Astrocyte (in vitro differentiated cells and primary cell): Measurements from ENCODE around the gene HGFAC. TPM values are rescaled to one million over a fixed set of nuclear protein-coding genes. Genes with fewer than 3 reads are reported as not detected.

Experiments used
- DNase-seq: peaks from one replicate; pipeline ENCODE4 v3.0.0-alpha.2; 2010; ENCODE audit warnings: low read depth
- FAIRE-seq: peaks from 2 replicates; lab custom pipeline; 2011; peaks lifted over from hg19 to GRCh38; lab: Jason Lieb, UNC
- H2AFZ ChIP-seq: 2 replicates; pipeline ENCODE4 v1.6.0; 2012; ENCODE audit warnings: low read depth, low read length, inconsistent platforms
- H3K27ac ChIP-seq: 2 replicates; pipeline ENCODE4 v1.5.1; 2011; ENCODE audit warnings: low read depth, low read length, inconsistent platforms
- H3K27me3 ChIP-seq: 2 replicates; pipeline ENCODE4 v1.6.0; 2011; ENCODE audit warnings: low read length, inconsistent platforms; ENCODE audit not compliant: insufficient read depth
- H3K36me3 ChIP-seq: 2 replicates; pipeline ENCODE4 v1.5.1; 2011; ENCODE audit warnings: low read length, inconsistent platforms; ENCODE audit not compliant: insufficient read depth
- H3K4me1 ChIP-seq: 2 replicates; pipeline ENCODE4 v1.5.1; 2011; ENCODE audit warnings: low read length, inconsistent platforms; ENCODE audit not compliant: insufficient read depth
- H3K4me2 ChIP-seq: 2 replicates; pipeline ENCODE4 v1.6.0; 2012; ENCODE audit warnings: low read length, inconsistent platforms
- H3K4me3 ChIP-seq: 2 replicates; pipeline ENCODE4 v1.5.1; 2011; ENCODE audit warnings: low read depth, mild to moderate bottlenecking, low read length, inconsistent platforms; ENCODE audit not compliant: insufficient read depth
- H3K79me2 ChIP-seq: 2 replicates; pipeline ENCODE4 v1.6.0; 2012; ENCODE audit warnings: mild to moderate bottlenecking, low read length, inconsistent platforms; ENCODE audit not compliant: insufficient read depth
- H3K9ac ChIP-seq: 2 replicates; pipeline ENCODE4 v1.6.0; 2012; ENCODE audit warnings: mild to moderate bottlenecking, low read length, inconsistent platforms
- H3K9me3 ChIP-seq: 2 replicates; pipeline ENCODE4 v1.5.1; 2012; ENCODE audit warnings: low read depth, mild to moderate bottlenecking, low read length, inconsistent platforms; ENCODE audit not compliant: insufficient read depth
- H4K20me1 ChIP-seq: 2 replicates; pipeline ENCODE4 v1.6.0; 2012; ENCODE audit warnings: low read length, inconsistent platforms; ENCODE audit not compliant: insufficient read depth
- H3K27ac Mint-ChIP-seq: one replicate; pipeline ENCODE4 v1.8.0; 2021; ENCODE audit warnings: mild to moderate bottlenecking, mixed read lengths; ENCODE audit not compliant: unreplicated experiment
- H3K27me3 Mint-ChIP-seq: one replicate; pipeline ENCODE4 v1.8.0; 2021; ENCODE audit warnings: low read depth, mixed read lengths; ENCODE audit not compliant: unreplicated experiment
- H3K36me3 Mint-ChIP-seq: one replicate; pipeline ENCODE4 v1.8.0; 2021; ENCODE audit warnings: low read depth, mixed read lengths; ENCODE audit not compliant: unreplicated experiment
- H3K4me1 Mint-ChIP-seq: one replicate; pipeline ENCODE4 v1.8.0; 2021; ENCODE audit warnings: low read depth, mixed read lengths; ENCODE audit not compliant: unreplicated experiment
- H3K4me3 Mint-ChIP-seq: one replicate; pipeline ENCODE4 v1.8.0; 2021; ENCODE audit warnings: mild to moderate bottlenecking, moderate library complexity, mixed read lengths; ENCODE audit not compliant: unreplicated experiment
- H3K9me3 Mint-ChIP-seq: one replicate; pipeline ENCODE4 v1.8.0; 2021; ENCODE audit warnings: mild to moderate bottlenecking, mixed read lengths; ENCODE audit not compliant: unreplicated experiment
- CTCF ChIP-seq: IDR thresholded peaks from 2 replicates; pipeline ENCODE4 v1.5.1; 2011; ENCODE audit warnings: low read depth, mild to moderate bottlenecking, inconsistent platforms, low read length, moderate library complexity; ENCODE audit not compliant: insufficient read depth
- EZH2 ChIP-seq: IDR thresholded peaks from 2 replicates; pipeline ENCODE4 v1.6.1; 2012; ENCODE audit warnings: mild to moderate bottlenecking, low read length, inconsistent platforms; ENCODE audit not compliant: insufficient read depth
- total RNA-seq: library from RNA; stranded (reverse); gene quantifications from 2 replicates; pipeline ENCODE4 v1.2.1, GENCODE V29; 2021

The HGFAC gene
- total RNA-seq, 1 donor from 2014 or later, result 0.52 TPM

GRCh38 chr4:3404546-3404945 is 37.2 kb upstream of the HGFAC start:
- peaks cover 39% of the 10 kb centered on the region for H4K20me1 ChIP-seq
- no peak overlapping the region for H3K4me3 ChIP-seq
- H3K27me3 ChIP-seq, result no peaks in the 10 kb centered on the region
- no peak for DNase-seq
- H3K4me2 ChIP-seq, result no peak overlapping the region
- Mint-ChIP-seq H3K4me3 (no peak overlapping the region), H3K27me3 (no peaks in the 10 kb centered on the region), H3K4me1 (peaks cover 11% of the 10 kb centered on the region), H3K27ac (no peak overlapping the region), H3K9me3 (peaks cover 4% of the 10 kb centered on the region), H3K36me3 (peaks cover 13% of the 10 kb centered on the region)
- no peaks in the 10 kb centered on the region for H3K36me3 ChIP-seq
- TF ChIP-seq EZH2, result no peak
- no peak for TF ChIP-seq CTCF
- H3K9ac ChIP-seq, result no peak overlapping the region
- no peak overlapping the region for H3K27ac ChIP-seq
- FAIRE-seq, result no peak
- H3K79me2 ChIP-seq, result peaks cover 5% of the 10 kb centered on the region
- H2AFZ ChIP-seq, result no peak overlapping the region
- H3K4me1 ChIP-seq, result peaks cover 21% of the 10 kb centered on the region
- H3K9me3 ChIP-seq, result peaks cover 7% of the 10 kb centered on the region

GRCh38 chr4:3405176-3405575 is 36.6 kb upstream of the HGFAC start:
- Histone ChIP-seq H2AFZ (no peak overlapping the region), H3K4me3 (no peak overlapping the region), H3K27me3 (no peaks in the 10 kb centered on the region), H3K4me2 (no peak overlapping the region), H3K4me1 (peaks cover 21% of the 10 kb centered on the region), H3K36me3 (no peaks in the 10 kb centered on the region), H3K27ac (no peak overlapping the region), H3K9ac (no peak overlapping the region), H4K20me1 (peaks cover 44% of the 10 kb centered on the region), H3K79me2 (peaks cover 8% of the 10 kb centered on the region), H3K9me3 (peaks cover 7% of the 10 kb centered on the region)
- Mint-ChIP-seq H3K27me3 (no peaks in the 10 kb centered on the region), H3K27ac (no peak overlapping the region), H3K4me3 (no peak overlapping the region), H3K36me3 (peaks cover 13% of the 10 kb centered on the region), H3K4me1 (peaks cover 11% of the 10 kb centered on the region), H3K9me3 (peaks cover 4% of the 10 kb centered on the region)
- no peak for FAIRE-seq
- TF ChIP-seq CTCF (no peak), EZH2 (no peak)
- DNase-seq, result no peak

GRCh38 chr4:3406021-3406420 is 35.7 kb upstream of the HGFAC start:
- Histone ChIP-seq H3K4me3 (no peak overlapping the region), H3K36me3 (no peaks in the 10 kb centered on the region), H2AFZ (no peak overlapping the region), H3K79me2 (peaks cover 8% of the 10 kb centered on the region), H3K27me3 (no peaks in the 10 kb centered on the region), H3K27ac (no peak overlapping the region), H3K4me2 (no peak overlapping the region), H3K9ac (no peak overlapping the region), H4K20me1 (peaks cover 53% of the 10 kb centered on the region), H3K4me1 (peaks cover 21% of the 10 kb centered on the region), H3K9me3 (peaks cover 7% of the 10 kb centered on the region)
- FAIRE-seq (no peak), DNase-seq (no peak)
- Mint-ChIP-seq H3K36me3 (peaks cover 13% of the 10 kb centered on the region), H3K27ac (no peak overlapping the region), H3K9me3 (peaks cover 4% of the 10 kb centered on the region), H3K27me3 (no peaks in the 10 kb centered on the region), H3K4me1 (peaks cover 11% of the 10 kb centered on the region), H3K4me3 (no peak overlapping the region)
- TF ChIP-seq CTCF (no peak), EZH2 (no peak)
